HEK293 (cell line): Measurements from ENCODE around the gene IL12RB1.

Experiments
- CTCF ChIA-PET: fragments of 350-600 bp; formaldehyde crosslinking; extraction: SDS; loops from one replicate; lab custom pipeline; 2021; ENCODE audit warnings: antibody characterized with exemption; lab: Yijun Ruan, JAX
- POLR2A ChIA-PET: fragments of 300-600 bp; formaldehyde crosslinking; extraction: SDS; loops from one replicate; lab custom pipeline; 2020; ENCODE audit warnings: antibody characterized with exemption, inconsistent platforms; lab: Yijun Ruan, JAX
- H3K27ac ChIP-seq: fragments of 200-500 bp; sonication (Bioruptor generic); 2 replicates; pipeline ENCODE4 v1.5.1; 2014; ENCODE audit warnings: low read depth, low read length, control low read depth, inconsistent platforms; ENCODE audit errors: extremely low read depth
- H3K36me3 ChIP-seq, 2 experiments: fragments of 200-500 bp in 1 of 2; sonication (Bioruptor generic) in 1 of 2; 1 replicate in 1 of 2; 2 replicates in 1 of 2; pipeline ENCODE4 v1.5.1; 2014 to 2017; ENCODE audit warnings: inconsistent platforms in 2 of 2, low read length in 2 of 2; ENCODE audit not compliant: control insufficient read depth in 2 of 2, insufficient read depth in 1 of 2
- H3K4me1 ChIP-seq: fragments of 200-500 bp; sonication (Bioruptor generic); 2 replicates; pipeline ENCODE4 v1.5.1; 2014; ENCODE audit warnings: mild to moderate bottlenecking, low read length, inconsistent platforms; ENCODE audit not compliant: control insufficient read depth, insufficient read depth
- H3K4me3 ChIP-seq: 2 replicates; pipeline ENCODE4 v1.5.1; 2011; ENCODE audit warnings: low read depth, mild to moderate bottlenecking, control low read depth, low read length, moderate library complexity
- H3K9me3 ChIP-seq: fragments of 200-500 bp; sonication (Bioruptor generic); 2 replicates; pipeline ENCODE4 v1.5.1; 2014; ENCODE audit warnings: low read depth, low read length, inconsistent platforms; ENCODE audit not compliant: control insufficient read depth, insufficient read depth
- BCL11B ChIP-seq: fragments of 450-650 bp; formaldehyde crosslinking; IDR thresholded peaks from 2 replicates; pipeline ENCODE4 v1.5.1; 2016; ENCODE audit warnings: low read depth, missing biosample characterization, missing genetic modification characterization
- FEZF1 ChIP-seq: fragments of 450-650 bp; formaldehyde crosslinking; IDR thresholded peaks from 2 replicates; pipeline ENCODE4 v1.5.1; 2016; ENCODE audit warnings: missing biosample characterization, missing genetic modification characterization
- INSM2 ChIP-seq: fragments of 450-650 bp; formaldehyde crosslinking; IDR thresholded peaks from 2 replicates; pipeline ENCODE4 v1.5.1; 2016; ENCODE audit warnings: missing biosample characterization, missing genetic modification characterization
- KLF9 ChIP-seq: fragments of 450-650 bp; formaldehyde crosslinking; IDR thresholded peaks from 2 replicates; pipeline ENCODE4 v1.5.1; 2016; ENCODE audit warnings: missing biosample characterization, missing genetic modification characterization, low read depth
- SCRT1 ChIP-seq: fragments of 450-650 bp; formaldehyde crosslinking; IDR thresholded peaks from 2 replicates; pipeline ENCODE4 v1.5.1; 2016; ENCODE audit warnings: missing biosample characterization, missing genetic modification characterization, borderline replicate concordance
- SP7 ChIP-seq: fragments of 450-650 bp; formaldehyde crosslinking; IDR thresholded peaks from 2 replicates; pipeline ENCODE4 v1.5.1; 2016; ENCODE audit warnings: missing biosample characterization, missing genetic modification characterization
- ZBTB44 ChIP-seq: fragments of 450-650 bp; IDR thresholded peaks from 2 replicates; pipeline ENCODE4 v1.5.1; 2018; ENCODE audit warnings: missing biosample characterization, mild to moderate bottlenecking, missing genetic modification characterization
- ZBTB48 ChIP-seq: fragments of 450-650 bp; formaldehyde crosslinking; IDR thresholded peaks from 2 replicates; pipeline ENCODE4 v1.5.1; 2016; ENCODE audit warnings: missing biosample characterization, missing genetic modification characterization
- ZFP3 ChIP-seq: fragments of 450-650 bp; formaldehyde crosslinking; IDR thresholded peaks from 2 replicates; pipeline ENCODE4 v1.5.1; 2016; ENCODE audit warnings: low read depth, missing biosample characterization, missing genetic modification characterization
- ZNF114 ChIP-seq: fragments of 450-650 bp; formaldehyde crosslinking; IDR thresholded peaks from 2 replicates; pipeline ENCODE4 v1.5.0; 2017; ENCODE audit warnings: missing biosample characterization, missing genetic modification characterization
- ZNF155 ChIP-seq: fragments of 450-650 bp; formaldehyde crosslinking; IDR thresholded peaks from 2 replicates; pipeline ENCODE4 v1.5.1; 2016; ENCODE audit warnings: missing biosample characterization, missing genetic modification characterization
- ZNF248 ChIP-seq: fragments of 450-650 bp; formaldehyde crosslinking; IDR thresholded peaks from 2 replicates; pipeline ENCODE4 v1.5.1; 2017; ENCODE audit warnings: missing biosample characterization, missing genetic modification characterization
- ZNF292 ChIP-seq: fragments of 450-650 bp; formaldehyde crosslinking; IDR thresholded peaks from 2 replicates; pipeline ENCODE4 v1.5.1; 2016; ENCODE audit warnings: low read depth, missing biosample characterization, missing genetic modification characterization, borderline replicate concordance
- ZNF350 ChIP-seq: fragments of 450-650 bp; formaldehyde crosslinking; IDR thresholded peaks from 2 replicates; pipeline ENCODE4 v1.5.0; 2017; ENCODE audit warnings: missing biosample characterization, mild to moderate bottlenecking, missing genetic modification characterization
- ZNF416 ChIP-seq: fragments of 450-650 bp; formaldehyde crosslinking; IDR thresholded peaks from 2 replicates; pipeline ENCODE4 v1.5.1; 2016; ENCODE audit warnings: missing biosample characterization, missing genetic modification characterization
- ZNF423 ChIP-seq: fragments of 450-650 bp; formaldehyde crosslinking; IDR thresholded peaks from 2 replicates; pipeline ENCODE4 v1.5.1; 2016; ENCODE audit warnings: missing biosample characterization, missing genetic modification characterization
- ZNF426 ChIP-seq: fragments of 450-650 bp; formaldehyde crosslinking; IDR thresholded peaks from 2 replicates; pipeline ENCODE4 v1.5.1; 2017; ENCODE audit warnings: missing biosample characterization, missing genetic modification characterization, mild to moderate bottlenecking, inconsistent platforms, moderate library complexity
- ZNF513 ChIP-seq: fragments of 450-650 bp; IDR thresholded peaks from 2 replicates; pipeline ENCODE4 v1.5.1; 2018; ENCODE audit warnings: missing biosample characterization, missing genetic modification characterization
- ZNF521 ChIP-seq: fragments of 450-650 bp; formaldehyde crosslinking; IDR thresholded peaks from 2 replicates; pipeline ENCODE4 v1.5.1; 2017; ENCODE audit warnings: missing biosample characterization, mild to moderate bottlenecking, missing genetic modification characterization
- ZNF549 ChIP-seq: fragments of 450-650 bp; IDR thresholded peaks from 2 replicates; pipeline ENCODE4 v1.5.1; 2018; ENCODE audit warnings: missing biosample characterization, missing genetic modification characterization, mild to moderate bottlenecking, inconsistent platforms, moderate library complexity
- ZNF623 ChIP-seq: fragments of 450-650 bp; formaldehyde crosslinking; IDR thresholded peaks from 2 replicates; pipeline ENCODE4 v1.5.1; 2016; ENCODE audit warnings: missing biosample characterization, missing genetic modification characterization
- ZNF670 ChIP-seq: fragments of 450-650 bp; formaldehyde crosslinking; IDR thresholded peaks from 2 replicates; pipeline ENCODE4 v1.5.1; 2016; ENCODE audit warnings: missing biosample characterization, missing genetic modification characterization, low read depth
- ZNF768 ChIP-seq: fragments of 450-650 bp; formaldehyde crosslinking; IDR thresholded peaks from 2 replicates; pipeline ENCODE4 v1.5.1; 2018; ENCODE audit warnings: missing biosample characterization, mild to moderate bottlenecking, missing genetic modification characterization
- ZNF792 ChIP-seq: fragments of 450-650 bp; formaldehyde crosslinking; IDR thresholded peaks from 2 replicates; pipeline ENCODE4 v1.5.1; 2016; ENCODE audit warnings: missing biosample characterization, missing genetic modification characterization
- ZNF837 ChIP-seq: fragments of 450-650 bp; formaldehyde crosslinking; IDR thresholded peaks from 2 replicates; pipeline ENCODE4 v1.5.1; 2016; ENCODE audit warnings: missing biosample characterization, missing genetic modification characterization
- ZSCAN18 ChIP-seq: fragments of 450-650 bp; formaldehyde crosslinking; IDR thresholded peaks from 2 replicates; pipeline ENCODE4 v1.5.1; 2016; ENCODE audit warnings: missing biosample characterization, missing genetic modification characterization

The IL12RB1 gene

GRCh38 chr19:18013210-18014111, 73.3 kb downstream of the IL12RB1 start:
- CTCF ChIA-PET: interaction anchor here (0.7 kb wide), 1 partner anchor 26 kb away, joined by 3 read pairs; no protein-coding TSS in a partner anchor
- Histone ChIP-seq H3K27ac (no peak overlapping the region), H3K4me1 (no peaks in the 10 kb centered on the region), H3K4me3 (no peak overlapping the region), H3K9me3 (no peaks in the 10 kb centered on the region), H3K36me3 (peaks cover 0 to 10% of the 10 kb centered on the region in 2 experiments; a peak in 2 of 3 replicates)
- TF ChIP-seq ZFP3 (peak; percentile 98), ZNF423 (no peak), KLF9 (no peak)
- POLR2A ChIA-PET: interaction anchor here (0.6 kb wide), 1 partner anchor 154 kb away, joined by 3 read pairs; no protein-coding TSS in a partner anchor

- Histone ChIP-seq H3K36me3 (peaks cover 0 to 10% of the 10 kb centered on the region in 2 experiments; a peak in 2 of 3 replicates), H3K4me1 (no peaks in the 10 kb centered on the region; the same call in 1 of the 2 replicates), H3K9me3 (no peaks in the 10 kb centered on the region), H3K4me3 (no peak overlapping the region), H3K27ac (no peak overlapping the region)
- TF ChIP-seq BCL11B (no peak), ZNF768 (tag by site-specific recombination) (no peak), ZNF114 (tag by site-specific recombination) (no peak), ZNF426 (tag by site-specific recombination) (no peak), ZBTB44 (tag by site-specific recombination) (no peak), ZNF549 (tag by site-specific recombination) (no peak), ZSCAN18 (no peak), ZNF350 (no peak), ZNF292 (tag by site-specific recombination) (no peak), ZNF837 (no peak), SP7 (tag by site-specific recombination) (no peak), ZNF521 (no peak), FEZF1 (no peak), ZBTB48 (tag by site-specific recombination) (no peak)
- ChIA-PET CTCF (interaction anchor here (0.7 to 6.7 kb wide), 3 partner anchors 21 to 140 kb away, joined by 4 to 101 read pairs (median 5); no protein-coding TSS in a partner anchor), POLR2A (no interaction called here)
These were observed 76.6 kb downstream of the IL12RB1 start for GRCh38 chr19:18010149-18010548.

- no peak overlapping the region for H3K27ac ChIP-seq
- ChIA-PET POLR2A (no interaction called here), CTCF (interaction anchor here (0.7 to 6.7 kb wide), 2 partner anchors 49 to 340 kb away, joined by 3 to 101 read pairs; no protein-coding TSS in a partner anchor)
- TF ChIP-seq INSM2 (tag by site-specific recombination): no peak
- TF ChIP-seq ZNF513 (tag by site-specific recombination): no peak
- TF ChIP-seq ZNF248 (tag by site-specific recombination): no peak
- no peak for TF ChIP-seq ZNF155 (tag by site-specific recombination)
- TF ChIP-seq SCRT1 (tag by site-specific recombination): no peak
- TF ChIP-seq ZNF792 (tag by site-specific recombination): no peak
- TF ChIP-seq ZNF416 (tag by site-specific recombination): no peak
- no peak for TF ChIP-seq ZNF670
- no peak for TF ChIP-seq ZNF623 (tag by site-specific recombination)
- H3K4me1 ChIP-seq: no peaks in the 10 kb centered on the region; the same call in 1 of the 2 replicates
- no peaks in the 10 kb centered on the region for H3K9me3 ChIP-seq
- peaks cover 0 to 10% of the 10 kb centered on the region in 2 experiments; a peak in 2 of 3 replicates for H3K36me3 ChIP-seq
- H3K4me3 ChIP-seq: no peak overlapping the region
These were observed 77.2 kb downstream of the IL12RB1 start for GRCh38 chr19:18009412-18010066.
